ENCODE data around the gene HOXB3. TPM values are rescaled to one million over a fixed set of nuclear protein-coding genes. Genes with fewer than 3 reads are reported as not detected.

HOXB3 gene
- total and polyA plus RNA-seq, 12 donors, result 2.3 to 28.8 (median 8.8) TPM

GRCh38 chr17:48543854-48544348, 46.1 kb downstream of the HOXB3 start:
- Histone ChIP-seq H3K9me3 (replicated peaks in 1 of 3) (no peaks in the 10 kb centered on the region), H3K4me3 (peak overlapping the region; percentile 33 to 86 (median 68)), H3K27ac (peak overlapping the region; percentile 76 to 97 (median 85)), H3K27me3 (no peaks in the 10 kb centered on the region), H3K4me1 (replicated peaks in 1 of 2) (peaks cover 20 to 35% of the 10 kb centered on the region in 2 donors), H3K36me3 (replicated peaks in 1 of 2) (peaks cover 0 to 8% of the 10 kb centered on the region in 2 donors)
- TF ChIP-seq CTCF (IDR thresholded peaks at IDR 0.05), result no peak
- no peak for TF ChIP-seq POLR2A (IDR thresholded peaks at IDR 0.05)
- intact Hi-C loops (cut with DNase I), result loop anchor here (5.0 kb wide), 1 partner anchor 33 kb away; the partner anchor contains the start of gene HOXB4 (in 2 of the 2)
- WGBS, 4 donors, result 1 to 17% (median 7%) methylated on average over 13 to 20 of the region's 20 CpGs
- no peak for DNase-seq

- Histone ChIP-seq H3K4me1 (replicated peaks in 1 of 2) (peaks cover 20 to 30% of the 10 kb centered on the region in 2 donors), H3K36me3 (replicated peaks in 1 of 2) (peaks cover 0 to 8% of the 10 kb centered on the region in 2 donors), H3K27ac (peak overlapping the region; percentile 72 to 97 (median 85)), H3K27me3 (no peaks in the 10 kb centered on the region), H3K4me3 (peak overlapping the region in 3 of 4 donors; percentile 33 to 78 (median 58)), H3K9me3 (replicated peaks in 1 of 3) (no peaks in the 10 kb centered on the region)
- peak in 4 of 6 experiments; percentile 28 to 33 (median 32) for TF ChIP-seq CTCF (IDR thresholded peaks at IDR 0.05)
- peak in 1 of 2 donors; percentile 51 for TF ChIP-seq POLR2A (IDR thresholded peaks at IDR 0.05)
- intact Hi-C loops (cut with DNase I), result loop anchor here (5.0 kb wide), 1 partner anchor 34 kb away; the partner anchor contains the start of gene HOXB4 (in 2 of the 2)
- 0 to 2% (median 1%) methylated on average over 20 to 72 of the region's 72 CpGs for WGBS, 4 donors
- DNase-seq, result peak in 6 of 7 donors; percentile 48 to 79 (median 58)
Measured at GRCh38 chr17:48543107-48543853, 46.8 kb downstream of the HOXB3 start.

- intact Hi-C loops (cut with DNase I), result loop anchor here (5.0 kb wide), 1 partner anchor 35 kb away; the partner anchor contains the start of gene HOXB4 (in 2 of the 2)
- H3K36me3 ChIP-seq (replicated peaks in 1 of 2), result peaks cover 0 to 8% of the 10 kb centered on the region in 2 donors
- peak overlapping the region in 3 of 4 donors; percentile 33 to 78 (median 58) for H3K4me3 ChIP-seq
- no peak for DNase-seq
- no peaks in the 10 kb centered on the region for H3K27me3 ChIP-seq
- H3K27ac ChIP-seq, result peak overlapping the region; percentile 72 to 97 (median 85)
- TF ChIP-seq CTCF (IDR thresholded peaks at IDR 0.05) (no peak), POLR2A (IDR thresholded peaks at IDR 0.05) (no peak)
- peaks cover 18 to 26% of the 10 kb centered on the region in 2 donors for H3K4me1 ChIP-seq (replicated peaks in 1 of 2)
- H3K9me3 ChIP-seq (replicated peaks in 1 of 3), result no peaks in the 10 kb centered on the region
- WGBS, 4 donors, result 2 to 10% (median 6%) methylated on average over 12 of the region's 12 CpGs
Measured at GRCh38 chr17:48542698-48543106, 47.3 kb downstream of the HOXB3 start.

GRCh38 chr17:48542114-48542656, 47.9 kb downstream of the HOXB3 start:
- H3K9me3 ChIP-seq (replicated peaks in 1 of 3), result no peaks in the 10 kb centered on the region
- DNase-seq, result peak in 2 of 7 donors; percentile 38 to 43
- WGBS, 4 donors, result 5 to 17% (median 15%) methylated on average over 27 of the region's 27 CpGs
- peaks cover 0 to 8% of the 10 kb centered on the region in 2 donors for H3K36me3 ChIP-seq (replicated peaks in 1 of 2)
- intact Hi-C loops (cut with DNase I), result loop anchor here (5.0 kb wide), 1 partner anchor 35 kb away; the partner anchor contains the start of gene HOXB4 (in 2 of the 2)
- peak overlapping the region in 2 of 4 donors; percentile 58 to 78 for H3K4me3 ChIP-seq
- no peaks in the 10 kb centered on the region for H3K27me3 ChIP-seq
- H3K27ac ChIP-seq, result peak overlapping the region; percentile 72 to 97 (median 85)
- H3K4me1 ChIP-seq (replicated peaks in 1 of 2), result peaks cover 15 to 21% of the 10 kb centered on the region in 2 donors
- TF ChIP-seq POLR2A (IDR thresholded peaks at IDR 0.05) (no peak), CTCF (IDR thresholded peaks at IDR 0.05) (no peak)
